Dedifferentiated amniotic fluid mesenchymal stem cell (primary cell): ENCODE data around the gene ARHGEF38.
"Not testable (repeated sequence)": the region's sequence is repeated elsewhere in the genome, so short reads cannot be mapped to it uniquely, and the experiment has no call there.

Experiments used
- DNase-seq: peaks from one replicate; pipeline ENCODE4 v3.0.0-alpha.2; 2016; ENCODE audit errors: extremely low spot score

The ARHGEF38 gene

GRCh38 chr4:105651884-105652283 lies 99.5 kb downstream of the ARHGEF38 start:
- no peak for DNase-seq

GRCh38 chr4:105652286-105652888 lies 100.0 kb downstream of the ARHGEF38 start:
- DNase-seq = no peak

- no peak for DNase-seq
Observed at GRCh38 chr4:105657117-105657765, 104.8 kb downstream of the ARHGEF38 start.

- DNase-seq = no peak
Observed at GRCh38 chr4:105659190-105659589, 106.8 kb downstream of the ARHGEF38 start.

GRCh38 chr4:105661028-105661427 lies 108.6 kb downstream of the ARHGEF38 start:
- no peak for DNase-seq

GRCh38 chr4:105662935-105663675 lies 110.7 kb downstream of the ARHGEF38 start:
- DNase-seq = no peak

- DNase-seq = no peak
Observed at GRCh38 chr4:105666693-105667092, 114.3 kb downstream of the ARHGEF38 start.

- DNase-seq = no peak
Observed at GRCh38 chr4:105670684-105671083, 118.3 kb downstream of the ARHGEF38 start.

GRCh38 chr4:105671301-105671700 lies 118.9 kb downstream of the ARHGEF38 start:
- DNase-seq = no peak

GRCh38 chr4:105674011-105674410 lies 121.6 kb downstream of the ARHGEF38 start:
- DNase-seq = no peak

- no peak for DNase-seq
Observed at GRCh38 chr4:105677709-105678108, 125.3 kb downstream of the ARHGEF38 start.

GRCh38 chr4:105679186-105679585 lies 126.8 kb downstream of the ARHGEF38 start:
- DNase-seq = no peak

- DNase-seq = no peak
Observed at GRCh38 chr4:105683038-105683437, 130.6 kb downstream of the ARHGEF38 start.

- DNase-seq = no peak
Observed at GRCh38 chr4:105686571-105686970, 134.2 kb downstream of the ARHGEF38 start.

GRCh38 chr4:105694812-105695211 lies 142.4 kb downstream of the ARHGEF38 start:
- DNase-seq = not testable (repeated sequence)

- not testable (repeated sequence) for DNase-seq
Observed at GRCh38 chr4:105695832-105696231, 143.4 kb downstream of the ARHGEF38 start.

- no peak for DNase-seq
Observed at GRCh38 chr4:105698607-105699006, 146.2 kb downstream of the ARHGEF38 start.

- no peak for DNase-seq
Observed at GRCh38 chr4:105707782-105708180, 155.4 kb downstream of the ARHGEF38 start.

- DNase-seq = peak; percentile 95
Observed at GRCh38 chr4:105708181-105709080, 156.0 kb downstream of the ARHGEF38 start, which contains the start of the genes GSTCD and INTS12. GSTCD (plus strand) TSS chr4:105708784; CDS start chr4:105717614, 8,830 bp downstream. INTS12 (minus strand) TSS chr4:105708689; CDS start chr4:105700005, 8,684 bp downstream.

GRCh38 chr4:105709081-105709450 lies 156.6 kb downstream of the ARHGEF38 start:
- no peak for DNase-seq

GRCh38 chr4:105710012-105710600 lies 157.7 kb downstream of the ARHGEF38 start:
- no peak for DNase-seq
